ENCODE results near the gene LTB4R2. TPM values are rescaled to one million over a fixed set of nuclear protein-coding genes. Genes with fewer than 3 reads are reported as not detected.

LTB4R2 gene
- polyA plus RNA-seq, 2 of the 4 experiments (the other 2 are of a cell fraction) = 5.8 to 8.6 TPM

- no peak for FAIRE-seq
- H3K4me1 ChIP-seq = no peaks in the 10 kb centered on the region
Measured at GRCh38 chr14:24342889-24343288, 32.9 kb downstream of the LTB4R2 start.

DNA sequence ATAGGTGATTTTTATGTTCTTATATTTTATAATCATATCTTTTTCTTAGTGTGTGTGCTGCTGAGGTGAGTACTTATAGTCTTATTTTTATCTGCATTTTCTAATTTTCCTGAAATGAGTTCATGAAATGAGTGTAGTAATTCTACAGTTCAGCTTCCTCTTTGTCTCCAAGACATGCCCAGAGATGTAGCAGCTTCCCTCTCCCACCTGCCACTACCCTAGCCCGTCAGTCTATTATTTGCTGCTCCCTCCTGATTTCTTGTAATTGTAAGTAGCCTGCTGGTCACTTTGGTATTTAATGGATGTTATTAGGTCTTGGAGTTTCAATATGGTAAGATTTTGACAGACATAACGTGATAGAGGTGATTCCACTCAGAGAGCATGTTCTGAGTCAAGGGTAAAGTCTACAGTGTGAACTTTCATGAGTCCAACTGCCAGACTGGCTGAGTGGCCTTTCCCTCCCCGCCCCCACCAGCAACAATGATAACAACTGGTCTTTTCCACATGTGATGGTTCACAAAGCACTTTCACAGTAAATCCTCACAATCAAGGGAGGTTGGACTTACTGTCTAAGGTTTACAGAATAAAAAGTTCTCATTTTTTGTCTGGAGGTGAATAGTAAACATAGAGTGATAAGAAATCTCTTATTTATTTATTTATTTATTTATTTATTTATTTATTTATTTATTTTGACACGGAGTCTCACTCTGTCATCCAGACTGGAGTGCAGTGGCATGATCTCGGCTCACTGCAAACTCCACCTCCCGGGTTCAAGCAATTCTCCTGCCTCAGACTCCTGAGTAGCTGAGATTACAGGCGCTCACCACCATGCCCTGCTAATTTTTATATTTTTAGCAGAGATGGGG is 34.1 kb downstream of the LTB4R2 start:
- ChIA-PET CTCF (interaction anchor here (1.0 to 5.7 kb wide), 5 partner anchors 8 to 88 kb away, joined by 3 to 32 read pairs (median 5); partner anchors contain the start of gene ADCY4), POLR2A (interaction anchor here (1.6 kb wide), 1 partner anchor 86 kb away, joined by 12 read pairs; the partner anchor contains the start of genes CBLN3 and KHNYN)
- no peak for DNase-seq (ENCODE audit: low read depth in 1 of 2, low spot score in 1 of 2)
- H3K9me3 ChIP-seq = no peaks in the 10 kb centered on the region
- FAIRE-seq = no peak
- no peak overlapping the region for H3K4me3 ChIP-seq
- no peak overlapping the region for H3K4me2 ChIP-seq
- no peak overlapping the region for H3K27ac ChIP-seq
- WGBS (ENCODE audit: missing lambda C conversion rate) = 47% methylated on average over 7 of the region's 7 CpGs
- ATAC-seq = no peak
- H3K4me1 ChIP-seq = no peaks in the 10 kb centered on the region
- TF ChIP-seq ELK1 (IDR thresholded peaks at IDR 0.05; ENCODE audit: low read depth, low read length) (no peak), KDM1A (IDR thresholded peaks at IDR 0.05; ENCODE audit: low read depth) (no peak), HES2 (IDR thresholded peaks at IDR 0.05) (no peak), HOXB13 (CRISPR knock-in tag; IDR thresholded peaks at IDR 0.05; ENCODE audit: low read depth) (no peak), RARB (CRISPR knock-in tag; IDR thresholded peaks at IDR 0.05) (no peak), MAFK (IDR thresholded peaks at IDR 0.05; ENCODE audit: partially characterized antibody) (no peak), MYC (IDR thresholded peaks at IDR 0.05; ENCODE audit: borderline replicate concordance, low read length) (no peak), KDM5A (IDR thresholded peaks at IDR 0.05) (no peak), MAZ (IDR thresholded peaks at IDR 0.05; ENCODE audit: borderline replicate concordance, low read depth, low read length) (no peak), PHF8 (IDR thresholded peaks at IDR 0.05; ENCODE audit: borderline replicate concordance, low read depth) (no peak)
- TF ChIP-seq, protein P1, sequence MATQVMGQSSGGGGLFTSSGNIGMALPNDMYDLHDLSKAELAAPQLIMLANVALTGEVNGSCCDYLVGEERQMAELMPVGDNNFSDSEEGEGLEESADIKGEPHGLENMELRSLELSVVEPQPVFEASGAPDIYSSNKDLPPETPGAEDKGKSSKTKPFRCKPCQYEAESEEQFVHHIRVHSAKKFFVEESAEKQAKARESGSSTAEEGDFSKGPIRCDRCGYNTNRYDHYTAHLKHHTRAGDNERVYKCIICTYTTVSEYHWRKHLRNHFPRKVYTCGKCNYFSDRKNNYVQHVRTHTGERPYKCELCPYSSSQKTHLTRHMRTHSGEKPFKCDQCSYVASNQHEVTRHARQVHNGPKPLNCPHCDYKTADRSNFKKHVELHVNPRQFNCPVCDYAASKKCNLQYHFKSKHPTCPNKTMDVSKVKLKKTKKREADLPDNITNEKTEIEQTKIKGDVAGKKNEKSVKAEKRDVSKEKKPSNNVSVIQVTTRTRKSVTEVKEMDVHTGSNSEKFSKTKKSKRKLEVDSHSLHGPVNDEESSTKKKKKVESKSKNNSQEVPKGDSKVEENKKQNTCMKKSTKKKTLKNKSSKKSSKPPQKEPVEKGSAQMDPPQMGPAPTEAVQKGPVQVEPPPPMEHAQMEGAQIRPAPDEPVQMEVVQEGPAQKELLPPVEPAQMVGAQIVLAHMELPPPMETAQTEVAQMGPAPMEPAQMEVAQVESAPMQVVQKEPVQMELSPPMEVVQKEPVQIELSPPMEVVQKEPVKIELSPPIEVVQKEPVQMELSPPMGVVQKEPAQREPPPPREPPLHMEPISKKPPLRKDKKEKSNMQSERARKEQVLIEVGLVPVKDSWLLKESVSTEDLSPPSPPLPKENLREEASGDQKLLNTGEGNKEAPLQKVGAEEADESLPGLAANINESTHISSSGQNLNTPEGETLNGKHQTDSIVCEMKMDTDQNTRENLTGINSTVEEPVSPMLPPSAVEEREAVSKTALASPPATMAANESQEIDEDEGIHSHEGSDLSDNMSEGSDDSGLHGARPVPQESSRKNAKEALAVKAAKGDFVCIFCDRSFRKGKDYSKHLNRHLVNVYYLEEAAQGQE (IDR thresholded peaks at IDR 0.05) = no peak

More at GRCh38 chr14:24342889-24343288, 32.9 kb downstream of the LTB4R2 start:
- DNase-seq (ENCODE audit: low read depth in 1 of 2, low spot score in 1 of 2) = no peak
- ChIA-PET POLR2A (interaction anchor here (1.8 kb wide), 1 partner anchor 88 kb away, joined by 5 read pairs; the partner anchor contains the start of gene KHNYN), CTCF (interaction anchor here (1.6 to 46.6 kb wide), 3 partner anchors 9 to 89 kb away, joined by 11 to 1142 read pairs (median 29); partner anchors contain the start of genes CBLN3 and KHNYN)
- H3K4me2 ChIP-seq = no peak overlapping the region
- 62% methylated on average over 4 of the region's 4 CpGs for WGBS (ENCODE audit: missing lambda C conversion rate)
- no peaks in the 10 kb centered on the region for H3K9me3 ChIP-seq
- no peak for ATAC-seq
- H3K4me3 ChIP-seq = no peak overlapping the region
- no peak for TF ChIP-seq ELK1 (IDR thresholded peaks at IDR 0.05; ENCODE audit: low read depth, low read length)
- TF ChIP-seq KDM1A (IDR thresholded peaks at IDR 0.05; ENCODE audit: low read depth) = no peak
- TF ChIP-seq HDAC2 (IDR thresholded peaks at IDR 0.05) = no peak
- TF ChIP-seq USF2 (IDR thresholded peaks at IDR 0.05) = no peak
- TF ChIP-seq SMC3 (IDR thresholded peaks at IDR 0.05) = no peak
- no peak for TF ChIP-seq ZC3H11A (IDR thresholded peaks at IDR 0.05)
- TF ChIP-seq MAZ (IDR thresholded peaks at IDR 0.05; ENCODE audit: borderline replicate concordance, low read depth, low read length) = no peak
- no peak for TF ChIP-seq JUN (IDR thresholded peaks at IDR 0.05)
- TF ChIP-seq HMGXB4 (CRISPR knock-in tag; IDR thresholded peaks at IDR 0.05; ENCODE audit: borderline replicate concordance) = no peak
- no peak for TF ChIP-seq GATA3 (IDR thresholded peaks at IDR 0.05; ENCODE audit: borderline replicate concordance)
- no peak for TF ChIP-seq PHF8 (IDR thresholded peaks at IDR 0.05; ENCODE audit: borderline replicate concordance, low read depth)
- TF ChIP-seq, protein P2, sequence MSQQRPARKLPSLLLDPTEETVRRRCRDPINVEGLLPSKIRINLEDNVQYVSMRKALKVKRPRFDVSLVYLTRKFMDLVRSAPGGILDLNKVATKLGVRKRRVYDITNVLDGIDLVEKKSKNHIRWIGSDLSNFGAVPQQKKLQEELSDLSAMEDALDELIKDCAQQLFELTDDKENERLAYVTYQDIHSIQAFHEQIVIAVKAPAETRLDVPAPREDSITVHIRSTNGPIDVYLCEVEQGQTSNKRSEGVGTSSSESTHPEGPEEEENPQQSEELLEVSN (IDR thresholded peaks at IDR 0.05; ENCODE audit: borderline replicate concordance, low read depth) = no peak
- TF ChIP-seq FOSL2 (IDR thresholded peaks at IDR 0.05) = no peak
- TF ChIP-seq FOSL2 (CRISPR knock-in tag; IDR thresholded peaks at IDR 0.05) = no peak
- TF ChIP-seq RFX5 (IDR thresholded peaks at IDR 0.05) = no peak
- no peak overlapping the region for H3K27ac ChIP-seq
